Measurements from ENCODE around the gene ZC3H6. TPM values are rescaled to one million over a fixed set of nuclear protein-coding genes. Genes with fewer than 3 reads are reported as not detected.

Gene ZC3H6
- total RNA-seq, 4 donors from 2014 or later: 4.9 to 41.0 (median 12.8) TPM

- DNase-seq: no peak
- Histone ChIP-seq H3K4me1 (no peaks in the 10 kb centered on the region), H3K9me3 (no peaks in the 10 kb centered on the region), H3K27me3 (no peaks in the 10 kb centered on the region), H3K4me3 (no peak overlapping the region), H3K36me3 (no peaks in the 10 kb centered on the region), H3K27ac (no peak overlapping the region)
- intact Hi-C loops (cut with DNase I; ENCODE audit: low total_unique reads): no loop called here
- TF ChIP-seq CTCF (IDR thresholded peaks at IDR 0.05) (no peak), POLR2A (IDR thresholded peaks at IDR 0.05) (no peak)
Measured at GRCh38 chr2:112293636-112294401, 18.4 kb downstream of the ZC3H6 start.

GRCh38 chr2:112295407-112296078, 20.1 kb downstream of the ZC3H6 start:
- Histone ChIP-seq H3K27me3 (no peaks in the 10 kb centered on the region), H3K9me3 (no peaks in the 10 kb centered on the region), H3K27ac (no peak overlapping the region), H3K4me1 (no peaks in the 10 kb centered on the region), H3K36me3 (no peaks in the 10 kb centered on the region), H3K4me3 (no peak overlapping the region)
- no peak for DNase-seq
- intact Hi-C loops (cut with DNase I; ENCODE audit: low total_unique reads): no loop called here
- no peak for TF ChIP-seq POLR2A (IDR thresholded peaks at IDR 0.05)
- TF ChIP-seq CTCF (IDR thresholded peaks at IDR 0.05): no peak

- H3K4me1 ChIP-seq: no peaks in the 10 kb centered on the region
- no peak overlapping the region for H3K27ac ChIP-seq
- H3K9me3 ChIP-seq: no peaks in the 10 kb centered on the region
- DNase-seq: no peak
- no peak overlapping the region for H3K4me3 ChIP-seq
- no peaks in the 10 kb centered on the region for H3K36me3 ChIP-seq
- no peak for TF ChIP-seq CTCF (IDR thresholded peaks at IDR 0.05)
- no peak for TF ChIP-seq POLR2A (IDR thresholded peaks at IDR 0.05)
- intact Hi-C loops (cut with DNase I; ENCODE audit: low total_unique reads): no loop called here
- no peaks in the 10 kb centered on the region for H3K27me3 ChIP-seq
Measured at GRCh38 chr2:112296407-112296806, 21.0 kb downstream of the ZC3H6 start.

- Histone ChIP-seq H3K27me3 (no peaks in the 10 kb centered on the region), H3K4me3 (no peak overlapping the region), H3K27ac (no peak overlapping the region), H3K4me1 (no peaks in the 10 kb centered on the region), H3K36me3 (no peaks in the 10 kb centered on the region), H3K9me3 (no peaks in the 10 kb centered on the region)
- TF ChIP-seq CTCF (IDR thresholded peaks at IDR 0.05) (no peak), POLR2A (IDR thresholded peaks at IDR 0.05) (no peak)
- no peak for DNase-seq
- intact Hi-C loops (cut with DNase I; ENCODE audit: low total_unique reads): no loop called here
Measured at GRCh38 chr2:112301171-112301584, 25.8 kb downstream of the ZC3H6 start.

- Histone ChIP-seq H3K27ac (no peak overlapping the region), H3K27me3 (no peaks in the 10 kb centered on the region), H3K9me3 (no peaks in the 10 kb centered on the region), H3K36me3 (no peaks in the 10 kb centered on the region), H3K4me3 (no peak overlapping the region), H3K4me1 (no peaks in the 10 kb centered on the region)
- no peak for TF ChIP-seq CTCF (IDR thresholded peaks at IDR 0.05)
- TF ChIP-seq POLR2A (IDR thresholded peaks at IDR 0.05): no peak
- intact Hi-C loops (cut with DNase I; ENCODE audit: low total_unique reads): no loop called here
- DNase-seq: no peak
Measured at GRCh38 chr2:112301973-112302372, 26.6 kb downstream of the ZC3H6 start.

Data from uterus (tissue), 4 donors.